Motor neuron (in vitro differentiated cells): Measurements from ENCODE around the gene EHMT2. TPM values are rescaled to one million over a fixed set of nuclear protein-coding genes. Genes with fewer than 3 reads are reported as not detected.
"Not testable (repeated sequence)": the region's sequence is repeated elsewhere in the genome, so short reads cannot be mapped to it uniquely, and the experiment has no call there.

Experiments
- ATAC-seq, 8 experiments: fragments of 200-7000 bp; cut with Tn5 transposase; replicated peaks in 6 of 8; 2 replicates each; pipeline ENCODE4 v1.8.0; 2021; ENCODE audit warnings: mild to moderate bottlenecking in 8 of 8, moderate library complexity in 8 of 8
- H3K27ac ChIP-seq, 2 donors: fragments of 250-450 bp; sonication (Bioruptor Pico); 2 replicates each; pipeline ENCODE4 v1.9.0; 2021; ENCODE audit warnings: antibody characterized with exemption in 2 of 2, mild to moderate bottlenecking in 2 of 2, moderate library complexity in 1 of 2
- H3K4me1 ChIP-seq, 2 donors: fragments of 250-450 bp; sonication (Bioruptor Pico); replicated peaks in 1 of 2; 2 replicates each; pipeline ENCODE4 v1.6.1; 2021; ENCODE audit warnings: antibody characterized with exemption in 2 of 2, mild to moderate bottlenecking in 2 of 2, moderate library complexity in 1 of 2
- H3K4me3 ChIP-seq, 5 donors: fragments of 250-450 bp; sonication (Bioruptor Pico); 2 replicates each; pipeline ENCODE4 v1.9.0; 2021; ENCODE audit warnings: antibody characterized with exemption in 5 of 5, mild to moderate bottlenecking in 5 of 5, moderate library complexity in 4 of 5
- WGBS, 10 experiments: fragments of 450-650 bp; shearing (Covaris generic); methylation state at CpG; one replicate each; pipeline ENCODE4 v1.0.0; 2022; 5-methylcytosine and 5-hydroxymethylcytosine counted together
- in situ Hi-C, 9 experiments: fragments of 400-800 bp; cut with MboI; loops; one replicate each; pipeline ENCODE4 v1.15.0; 2021; ENCODE audit warnings: low sequenced_read_pairs in 9 of 9, low pct_unique_long_range_greater_than_20kb in 2 of 9; ENCODE audit not compliant: unreplicated experiment in 9 of 9
- total RNA-seq, 8 experiments: library from RNA; unstranded; fragments of 300-600 nt; gene quantifications; 2 replicates each; pipeline versions ENCODE4 v1.2.3 to v1.2.4, GENCODE V29; 2022

Gene EHMT2
- total RNA-seq, 8 experiments from 2014 or later = 19.9 to 112 (median 60.3) TPM

DNA sequence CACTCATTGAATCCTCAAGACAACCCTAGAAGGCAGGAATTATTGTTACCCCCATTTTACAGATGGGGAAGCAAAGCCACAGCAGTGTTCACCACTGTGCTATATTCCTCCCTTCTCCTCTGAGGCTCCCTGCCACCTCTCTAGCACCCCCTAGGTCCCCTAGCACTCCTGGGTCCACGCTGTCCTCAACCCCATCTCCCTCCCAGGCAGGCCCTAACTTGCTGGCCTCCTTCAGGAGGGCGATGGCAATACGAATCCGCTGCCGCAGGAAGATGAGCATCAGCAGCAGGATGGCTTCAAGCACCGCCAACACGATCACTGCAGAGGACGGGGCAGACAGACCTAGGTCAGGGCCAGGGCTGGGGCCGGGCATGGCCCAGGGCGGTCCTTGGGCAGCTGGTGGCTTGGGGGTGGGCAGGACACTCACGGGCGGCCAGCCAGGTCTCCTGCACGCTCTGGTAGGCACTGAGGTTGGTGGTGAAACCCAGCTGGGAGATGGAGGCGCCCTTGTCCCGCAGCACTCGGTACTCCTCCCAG lies 27.0 kb downstream of the EHMT2 start:
- WGBS, 10 experiments = 46 to 93% (median 85%) methylated on average over 4 to 5 of the region's 16 CpGs; no CpG with 5 or more reads in 7 of the 10 experiments
- ATAC-seq = peak in 4 of 8 experiments; percentile 7 to 37 (median 24)
- H3K4me1 ChIP-seq = no peaks in the 10 kb centered on the region
- H3K4me3 ChIP-seq = no peak overlapping the region
- no peak overlapping the region for H3K27ac ChIP-seq
- in situ Hi-C loops = no loop called here

DNA sequence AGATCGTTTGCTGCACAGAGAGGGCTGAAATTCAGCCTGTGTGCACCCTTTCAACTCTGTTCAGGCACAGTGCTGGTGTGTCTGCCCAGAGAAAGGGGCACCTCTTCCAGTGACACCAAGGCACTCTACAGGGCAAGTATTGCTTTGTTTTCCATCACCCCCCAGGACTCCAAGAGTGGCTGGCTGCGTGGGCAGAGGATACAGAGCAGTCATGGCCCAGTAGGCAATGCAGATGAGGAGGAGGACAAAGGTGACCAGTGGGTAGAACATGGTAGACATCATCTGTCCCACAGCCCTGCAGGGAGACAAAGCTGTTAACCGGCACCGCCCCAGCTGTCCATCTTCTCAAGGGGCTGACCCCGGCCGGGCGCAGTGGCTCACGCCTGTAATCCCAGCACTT lies 28.2 kb downstream of the EHMT2 start:
- ATAC-seq = no peak
- H3K4me1 ChIP-seq = peaks cover 0 to 3% of the 10 kb centered on the region in 2 donors
- 33 to 73% (median 67%) methylated on average over 1 to 3 of the region's 8 CpGs; no CpG with 5 or more reads in 7 of the 10 experiments for WGBS, 10 experiments
- no peak overlapping the region for H3K4me3 ChIP-seq
- H3K27ac ChIP-seq = no peak overlapping the region
- in situ Hi-C loops = no loop called here

DNA sequence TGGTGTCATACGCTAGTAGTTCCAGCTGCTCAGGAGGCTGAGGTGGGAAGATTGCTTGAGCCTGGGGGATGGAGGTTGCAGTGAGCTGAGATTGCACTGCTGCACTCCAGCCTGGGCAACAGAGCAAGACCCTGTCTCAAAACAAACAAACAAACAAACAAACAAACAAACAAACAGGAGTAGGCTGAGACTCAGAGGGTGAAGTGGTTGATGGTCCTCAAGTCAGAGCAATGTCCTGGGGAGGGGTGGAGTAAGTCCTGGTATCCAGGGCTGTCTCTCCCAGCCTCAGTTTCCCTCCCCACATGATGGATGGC lies 28.9 kb downstream of the EHMT2 start:
- H3K27ac ChIP-seq, H3K4me1 ChIP-seq, H3K4me3 ChIP-seq, ATAC-seq, in situ Hi-C loops: not testable (repeated sequence)
- 40 to 100% methylated on average over 1 of the region's 1 CpG; no CpG with 5 or more reads in 8 of the 10 experiments for WGBS, 10 experiments

DNA sequence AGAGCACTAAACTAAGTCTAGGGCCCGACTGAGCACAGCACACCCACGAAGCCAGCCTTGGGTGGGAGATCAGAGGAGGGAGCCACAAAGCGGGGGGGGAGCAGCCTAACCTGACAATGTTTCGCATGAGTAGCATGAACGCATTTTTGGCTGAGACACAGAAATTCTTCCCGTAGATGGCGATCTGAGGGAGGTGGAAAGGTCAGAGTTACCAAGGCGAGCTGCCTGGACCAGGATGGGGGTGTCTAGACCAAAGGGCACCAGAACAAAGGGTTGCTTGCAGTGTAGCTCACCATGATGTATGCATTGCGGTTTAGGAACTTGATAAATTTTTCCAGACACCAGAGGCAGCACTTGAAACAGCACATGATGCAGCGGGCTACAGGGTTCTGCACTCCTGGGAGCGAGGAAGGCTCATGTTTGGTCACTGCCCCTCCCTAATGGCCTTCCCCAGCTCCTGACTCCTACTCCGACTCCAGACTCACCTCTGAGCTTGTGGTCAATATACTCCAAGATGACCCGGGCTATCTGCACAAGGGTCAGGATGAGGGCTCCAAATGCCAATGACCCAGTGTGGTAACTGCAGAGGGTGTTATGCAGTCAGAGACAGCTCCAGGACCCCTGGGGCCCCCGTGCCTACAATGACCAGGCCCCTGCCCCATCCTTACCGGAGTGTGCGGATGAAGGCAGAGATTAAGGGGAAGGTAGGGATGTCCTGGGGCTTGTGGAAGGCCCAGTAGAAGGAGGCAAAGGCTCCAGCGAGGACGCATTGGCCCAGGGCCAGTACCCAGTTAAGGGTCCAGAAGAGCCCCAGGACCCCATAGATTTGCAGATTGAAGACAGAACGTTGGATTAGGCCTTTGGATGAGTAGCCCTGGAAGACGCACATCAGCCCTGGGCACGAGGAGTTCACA lies 32.0 kb downstream of the EHMT2 start:
- H3K4me3 ChIP-seq = no peak overlapping the region
- ATAC-seq = no peak
- H3K27ac ChIP-seq = no peak overlapping the region
- 60 to 97% (median 78%) methylated on average over 2 to 11 of the region's 21 CpGs; no CpG with 5 or more reads in 1 of the 10 experiments for WGBS, 10 experiments
- in situ Hi-C loops = no loop called here
- H3K4me1 ChIP-seq = peaks cover 4 to 11% of the 10 kb centered on the region in 2 donors

DNA sequence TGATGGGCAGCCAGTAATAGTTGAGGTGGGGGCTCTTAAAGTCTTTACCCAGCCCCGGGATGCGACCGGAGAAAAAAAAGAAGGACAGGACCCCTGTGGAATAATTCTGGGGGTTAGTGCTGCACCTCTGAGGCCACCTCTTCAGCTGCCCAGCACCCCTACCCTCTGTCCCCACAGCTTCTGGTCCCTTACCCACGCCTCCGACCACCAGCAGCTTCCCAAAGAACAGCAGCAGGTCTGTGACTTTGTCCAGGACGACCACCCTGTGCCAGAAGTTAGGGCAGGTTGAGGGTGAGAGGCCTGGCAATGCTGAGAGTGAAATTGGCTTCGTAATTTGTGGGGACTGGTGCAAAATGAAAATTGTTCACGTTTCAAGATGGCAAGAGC lies 32.7 kb downstream of the EHMT2 start:
- H3K4me1 ChIP-seq = peaks cover 4 to 11% of the 10 kb centered on the region in 2 donors
- WGBS, 10 experiments = 80 to 100% (median 89%) methylated on average over 1 to 3 of the region's 8 CpGs; no CpG with 5 or more reads in 6 of the 10 experiments
- no peak overlapping the region for H3K27ac ChIP-seq
- in situ Hi-C loops = no loop called here
- H3K4me3 ChIP-seq = no peak overlapping the region
- ATAC-seq = no peak

DNA sequence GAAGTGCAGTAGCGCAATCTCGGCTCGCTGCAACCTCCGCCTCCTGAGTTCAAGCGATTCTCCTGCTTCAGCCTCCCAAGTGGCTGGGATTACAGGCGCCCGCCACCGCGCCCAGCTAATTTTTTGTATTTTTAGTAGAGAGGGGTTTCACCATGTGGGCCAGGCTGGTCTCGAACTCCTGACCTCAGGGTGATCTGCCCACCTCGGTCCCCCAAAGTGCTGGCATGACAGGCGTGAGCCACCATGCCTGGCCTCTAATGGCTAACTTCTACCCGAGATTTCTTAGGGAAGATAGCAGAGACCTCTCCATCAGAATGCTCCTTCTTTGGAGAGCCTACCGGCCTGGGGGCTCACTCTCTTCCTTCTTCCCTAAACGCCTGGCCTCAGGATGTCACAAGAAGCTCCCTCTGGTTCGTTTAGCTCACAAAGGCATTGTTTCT lies 33.4 kb downstream of the EHMT2 start:
- 0 to 49% (median 28%) methylated on average over 1 to 5 of the region's 16 CpGs; no CpG with 5 or more reads in 4 of the 10 experiments for WGBS, 10 experiments
- Histone ChIP-seq H3K27ac (peak overlapping the region; percentile 68 to 72), H3K4me1 (peaks cover 4 to 11% of the 10 kb centered on the region in 2 donors), H3K4me3 (peak overlapping the region; percentile 52 to 88 (median 72))
- ATAC-seq, in situ Hi-C loops: not testable (repeated sequence)

DNA sequence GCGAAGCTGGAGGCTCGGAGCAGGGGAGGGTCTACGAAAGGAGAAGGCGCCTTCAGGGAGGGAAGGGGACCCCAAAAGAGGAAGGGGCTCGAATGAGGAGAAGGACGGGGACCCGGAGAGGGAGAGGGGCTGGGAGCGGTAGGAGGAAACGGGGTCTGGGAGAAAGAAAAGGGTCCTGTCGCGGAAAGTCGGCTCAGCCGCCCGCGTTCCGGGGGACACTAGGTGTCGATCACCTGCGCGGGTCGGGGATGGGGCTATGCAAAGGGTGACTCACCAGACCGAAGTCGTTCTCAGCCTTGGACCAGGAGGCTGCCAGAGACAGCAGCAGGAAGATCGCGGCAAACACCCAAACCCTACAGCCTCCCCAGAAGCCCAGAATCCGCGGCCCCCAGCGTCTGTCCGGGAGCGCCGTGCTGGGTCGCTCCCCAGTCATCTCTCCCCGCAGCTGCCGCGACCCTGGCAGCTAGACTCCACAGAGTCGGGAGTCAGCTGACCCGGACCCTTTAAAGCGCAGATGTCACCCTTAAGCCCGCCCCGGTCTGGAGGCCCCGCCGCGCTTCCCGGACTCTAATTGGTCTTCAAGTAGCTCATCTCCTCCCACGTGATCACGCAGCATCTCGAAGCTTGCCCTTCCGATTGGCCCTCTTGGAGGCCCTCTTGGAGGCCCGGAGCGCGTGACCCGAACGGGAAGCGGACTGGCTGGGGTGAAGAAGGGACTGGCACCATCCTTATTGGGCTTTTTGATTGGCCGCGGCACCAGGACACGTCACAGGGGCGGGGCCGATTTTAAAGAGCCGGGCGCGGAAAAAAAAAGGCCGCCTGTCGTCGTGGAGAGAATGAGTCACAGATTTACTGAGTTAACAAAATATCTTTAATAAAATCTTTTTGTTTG lies 34.9 kb downstream of the EHMT2 start, which contains the start of gene NEU1:
TSS of gene NEU1 (minus strand) at position 478 of the 892 bp plus-strand sequence. CDS start at position 433, 45 bp downstream.
- ATAC-seq = peak; percentile 89 to 95 (median 93)
- 0 to 5% (median 1%) methylated on average over 3 to 20 of the region's 64 CpGs; no CpG with 5 or more reads in 5 of the 10 experiments for WGBS, 10 experiments
- Histone ChIP-seq H3K27ac (peak within 1 kb of the TSS; percentile 68 to 72), H3K4me3 (peak within 1 kb of the TSS; percentile 57 to 88 (median 82)), H3K4me1 (peaks cover 4 to 11% of the 10 kb centered on the region in 2 donors)
- in situ Hi-C loops = no loop called here

DNA sequence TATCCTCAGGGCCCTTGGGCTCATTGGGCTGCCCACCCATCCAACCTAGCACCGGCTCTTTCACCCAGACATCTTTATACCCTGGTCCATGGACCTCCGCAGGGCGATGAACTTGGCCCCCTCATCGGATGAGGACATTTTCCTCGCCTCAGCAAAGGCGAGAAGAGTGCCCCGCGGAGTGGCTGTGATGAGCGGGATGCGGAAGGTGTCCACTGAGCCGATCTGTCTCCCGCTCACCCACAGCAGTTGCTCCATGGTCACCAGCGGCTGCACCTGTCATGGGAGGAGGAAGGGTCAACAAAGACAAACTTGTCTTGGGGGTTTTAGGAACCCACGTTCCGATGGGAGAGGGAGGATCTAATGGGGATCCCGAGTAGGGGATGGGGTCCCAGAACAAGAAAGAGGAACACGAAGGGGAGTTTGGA lies 35.6 kb downstream of the EHMT2 start:
- peaks cover 4 to 11% of the 10 kb centered on the region in 2 donors for H3K4me1 ChIP-seq
- peak overlapping the region; percentile 55 to 88 (median 74) for H3K4me3 ChIP-seq
- peak overlapping the region in 1 of 2 donors; percentile 15 for H3K27ac ChIP-seq
- WGBS, 10 experiments = 0 to 43% (median 35%) methylated on average over 1 to 13 of the region's 17 CpGs; no CpG with 5 or more reads in 3 of the 10 experiments
- ATAC-seq = no peak
- in situ Hi-C loops = no loop called here

DNA sequence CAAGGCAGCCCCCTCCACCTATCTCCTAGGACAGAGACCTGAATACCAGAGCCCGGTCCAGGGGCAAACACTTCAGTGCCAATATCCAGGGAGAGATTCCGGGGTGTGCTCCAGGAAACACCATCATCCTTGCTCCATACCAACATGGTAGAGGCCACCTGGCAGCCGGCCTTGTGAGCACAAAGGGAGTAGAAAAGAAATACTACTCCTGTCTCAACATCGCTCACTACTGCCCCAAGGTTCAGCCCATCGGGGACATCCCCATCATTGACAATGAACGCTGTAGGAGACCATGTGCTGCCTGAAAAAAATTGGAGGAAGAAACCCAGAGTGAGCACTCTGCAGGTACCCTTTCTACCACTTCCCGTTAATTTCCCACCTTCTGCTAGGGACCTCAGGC lies 36.3 kb downstream of the EHMT2 start:
- peaks cover 4 to 11% of the 10 kb centered on the region in 2 donors for H3K4me1 ChIP-seq
- no peak for ATAC-seq
- in situ Hi-C loops = no loop called here
- H3K27ac ChIP-seq = no peak overlapping the region
- peak overlapping the region in 1 of 5 donors; percentile 74 for H3K4me3 ChIP-seq
- 81 to 100% (median 94%) methylated on average over 1 to 4 of the region's 7 CpGs; no CpG with 5 or more reads in 2 of the 10 experiments for WGBS, 10 experiments

DNA sequence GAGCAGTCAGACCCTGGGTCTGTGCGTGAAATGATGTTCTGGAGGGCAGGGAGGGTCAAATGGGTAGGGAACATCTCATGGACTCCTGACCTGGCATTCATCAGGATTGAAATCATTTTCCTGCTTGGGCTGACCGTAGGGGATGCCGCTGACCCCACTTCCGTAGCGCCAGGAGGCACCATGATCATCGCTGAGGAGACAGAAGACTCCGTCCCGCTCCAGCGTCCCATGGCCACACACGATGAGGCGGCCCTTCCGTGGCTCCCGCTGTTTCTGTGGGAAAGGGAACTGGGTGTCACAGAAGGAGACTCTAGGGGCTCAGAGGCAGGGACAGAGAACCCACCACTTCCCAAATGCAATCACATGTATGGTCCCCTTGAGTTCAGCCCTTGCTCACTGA lies 37.1 kb downstream of the EHMT2 start:
- Histone ChIP-seq H3K4me1 (peaks cover 4 to 11% of the 10 kb centered on the region in 2 donors), H3K27ac (no peak overlapping the region), H3K4me3 (no peak overlapping the region)
- no peak for ATAC-seq
- WGBS, 10 experiments = 89 to 100% (median 100%) methylated on average over 1 to 5 of the region's 13 CpGs; no CpG with 5 or more reads in 7 of the 10 experiments
- in situ Hi-C loops = no loop called here

DNA sequence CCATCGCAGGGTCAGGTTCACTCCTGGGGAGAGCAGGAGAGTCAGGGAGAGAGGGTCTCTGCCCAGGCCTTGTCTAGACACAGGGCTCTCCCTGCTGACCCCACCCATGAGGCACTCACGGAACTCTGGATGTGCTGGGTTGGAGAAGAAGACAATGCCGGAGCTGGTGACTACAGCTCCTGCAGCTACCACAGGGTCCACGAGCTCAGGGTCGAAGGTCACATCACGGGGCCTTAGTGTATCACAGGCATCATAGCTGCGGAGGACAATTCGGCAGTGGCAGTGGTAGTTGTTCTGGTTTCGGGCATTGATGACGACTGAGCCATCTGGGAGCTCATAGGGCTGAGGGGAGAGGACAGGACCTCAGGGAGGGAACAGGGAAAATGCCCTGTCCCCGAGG lies 37.6 kb downstream of the EHMT2 start:
- H3K4me3 ChIP-seq = no peak overlapping the region
- in situ Hi-C loops = no loop called here
- 91 to 100% (median 93%) methylated on average over 2 to 9 of the region's 11 CpGs; no CpG with 5 or more reads in 6 of the 10 experiments for WGBS, 10 experiments
- peaks cover 4 to 11% of the 10 kb centered on the region in 2 donors for H3K4me1 ChIP-seq
- no peak for ATAC-seq
- no peak overlapping the region for H3K27ac ChIP-seq

DNA sequence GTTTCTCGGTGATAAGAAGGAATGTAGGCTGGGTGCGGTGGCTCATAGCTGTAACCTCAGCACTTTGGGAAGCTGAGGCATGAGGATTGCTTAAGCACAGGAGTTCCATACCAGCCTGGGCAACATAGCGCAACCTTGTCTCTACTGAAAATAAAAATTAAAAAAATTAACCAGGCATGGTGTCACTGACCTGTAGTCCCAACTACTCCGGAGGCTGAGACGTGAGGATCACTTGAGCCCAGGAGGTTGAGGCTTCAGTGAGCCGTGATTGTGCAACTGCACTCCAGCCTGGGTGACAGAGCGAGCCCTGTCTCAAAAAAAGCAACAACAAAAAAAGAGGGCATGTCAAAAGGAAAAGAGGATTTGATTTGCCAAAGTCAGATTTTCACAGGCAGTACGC lies 38.8 kb downstream of the EHMT2 start:
- H3K4me3 ChIP-seq = no peak overlapping the region
- ATAC-seq = no peak
- WGBS, 10 experiments = 85 to 100% (median 96%) methylated on average over 1 to 7 of the region's 8 CpGs
- H3K4me1 ChIP-seq = peaks cover 4% of the 10 kb centered on the region in 2 donors
- in situ Hi-C loops = no loop called here
- H3K27ac ChIP-seq = no peak overlapping the region
